Fibroblast of skin of right quadriceps (primary cell): ENCODE results near the gene EEF1AKMT1.
"Not testable (repeated sequence)": the region's sequence is repeated elsewhere in the genome, so short reads cannot be mapped to it uniquely, and the experiment has no call there.

ENCODE experiments used
- DNase-seq: peaks from one replicate; pipeline ENCODE4 v3.0.0-alpha.2; 2013

EEF1AKMT1 gene

GRCh38 chr13:20776751-20777150 lies 3.0 kb upstream of the EEF1AKMT1 start:
- DNase-seq = no peak

DNA sequence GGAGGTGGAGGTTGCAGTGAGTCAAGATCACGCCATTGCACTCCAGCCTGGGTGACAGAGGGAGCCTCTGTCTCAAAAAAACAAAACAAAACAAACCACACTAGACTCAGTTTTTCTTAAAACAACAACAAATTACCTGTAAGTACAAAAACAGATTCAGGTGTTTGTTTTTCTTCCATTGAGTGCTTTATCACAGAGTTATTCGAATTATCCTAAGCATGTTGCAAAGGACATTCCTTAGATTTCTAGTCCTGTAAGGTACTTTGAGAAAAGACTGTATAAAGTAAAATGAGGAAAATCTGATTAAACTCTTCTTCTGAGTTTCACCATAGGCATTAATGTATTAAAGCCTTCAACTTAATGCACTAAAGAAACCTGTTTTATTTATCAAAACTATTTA lies 2.2 kb upstream of the EEF1AKMT1 start:
- no peak for DNase-seq

DNA sequence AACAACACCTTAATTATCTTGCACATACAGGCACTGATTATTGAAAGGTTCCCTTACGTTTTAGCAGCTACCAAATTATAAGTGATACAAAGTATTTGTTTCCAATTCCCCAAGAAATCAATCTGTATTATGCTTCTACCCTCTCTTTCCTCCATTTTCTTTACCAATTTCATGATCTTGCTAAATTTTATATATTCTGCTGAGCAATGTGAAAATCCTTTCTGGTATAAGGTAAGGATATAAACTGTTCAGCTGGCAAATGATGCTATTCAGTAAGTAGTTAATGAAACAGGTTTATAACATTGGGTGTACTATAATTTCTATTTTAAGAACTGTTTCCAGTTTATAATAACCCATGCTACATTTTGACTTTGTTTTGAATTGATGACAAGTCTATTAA lies 985 bp upstream of the EEF1AKMT1 start:
- no peak for DNase-seq

DNA sequence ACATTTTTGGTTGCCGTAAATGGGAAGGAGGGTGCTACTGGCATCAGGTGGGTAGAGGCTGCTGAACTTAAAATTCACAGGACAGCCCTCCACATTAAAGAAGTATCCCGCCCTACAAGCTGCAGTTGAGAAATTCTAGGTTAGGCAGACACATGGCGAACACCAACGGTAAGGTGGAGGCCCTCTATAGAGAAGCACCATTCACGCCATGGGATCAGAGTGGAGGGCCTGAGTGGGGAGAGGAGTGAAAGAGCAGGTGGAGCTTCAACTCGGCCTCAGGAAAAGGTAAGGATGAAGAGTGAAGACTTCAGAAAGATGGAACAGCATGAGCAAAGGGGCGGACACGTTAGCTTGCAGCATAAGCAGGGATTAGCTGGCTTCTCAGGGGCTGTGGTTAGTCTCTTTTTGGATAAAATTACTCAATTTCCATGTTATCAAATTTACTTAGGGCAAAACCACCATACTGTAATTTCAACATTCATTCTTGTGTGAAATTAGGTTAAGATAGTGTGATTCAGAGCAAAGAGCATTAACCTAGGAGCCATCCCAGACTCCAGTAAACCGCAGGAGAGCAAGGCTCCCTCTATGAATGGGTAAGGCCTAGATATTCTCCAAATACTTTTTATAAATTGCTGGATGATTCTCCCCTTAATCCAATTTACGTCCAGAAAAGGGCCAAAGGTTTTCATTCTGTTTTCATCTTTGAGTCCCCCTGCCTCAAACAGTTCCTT lies 1.2 kb downstream of the EEF1AKMT1 start:
- peak; percentile 3 for DNase-seq

GRCh38 chr13:20769834-20770233 lies 3.9 kb downstream of the EEF1AKMT1 start:
- no peak for DNase-seq

- DNase-seq = no peak
Measured at GRCh38 chr13:20769091-20769490, 4.7 kb downstream of the EEF1AKMT1 start.

- no peak for DNase-seq
Measured at GRCh38 chr13:20767309-20767943, 6.3 kb downstream of the EEF1AKMT1 start.

GRCh38 chr13:20760872-20761271 lies 12.9 kb downstream of the EEF1AKMT1 start:
- DNase-seq = no peak

- DNase-seq = no peak
Measured at GRCh38 chr13:20754009-20754408, 19.8 kb downstream of the EEF1AKMT1 start.

- no peak for DNase-seq
Measured at GRCh38 chr13:20749377-20749776, 24.4 kb downstream of the EEF1AKMT1 start.

DNA sequence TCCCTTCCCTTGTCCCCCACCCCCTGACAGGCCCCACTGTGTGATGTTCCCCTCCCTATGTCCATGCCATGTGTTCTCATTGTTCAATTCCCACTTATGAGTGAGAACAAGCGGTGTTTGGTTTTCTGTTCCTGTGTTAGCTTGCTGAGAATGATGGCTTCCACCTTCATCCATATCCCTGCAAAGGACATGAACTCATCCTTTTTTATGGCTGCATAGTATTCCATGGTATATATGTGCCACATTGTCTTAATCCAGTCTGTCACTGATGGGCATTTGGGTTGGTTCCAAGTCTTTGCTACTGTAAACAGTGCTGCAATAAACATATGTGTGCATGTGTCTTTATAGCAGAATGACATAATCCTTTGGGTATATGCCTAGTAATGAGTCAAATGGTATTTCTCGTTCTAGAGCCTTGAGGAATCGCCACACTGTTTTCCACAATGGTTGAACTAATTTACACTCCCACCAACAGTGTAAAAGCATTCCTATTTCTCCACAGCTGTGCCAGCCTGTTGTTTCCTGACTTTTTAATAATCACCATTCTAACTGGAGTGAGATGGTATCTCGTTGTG lies 29.8 kb downstream of the EEF1AKMT1 start:
- DNase-seq = not testable (repeated sequence)

DNA sequence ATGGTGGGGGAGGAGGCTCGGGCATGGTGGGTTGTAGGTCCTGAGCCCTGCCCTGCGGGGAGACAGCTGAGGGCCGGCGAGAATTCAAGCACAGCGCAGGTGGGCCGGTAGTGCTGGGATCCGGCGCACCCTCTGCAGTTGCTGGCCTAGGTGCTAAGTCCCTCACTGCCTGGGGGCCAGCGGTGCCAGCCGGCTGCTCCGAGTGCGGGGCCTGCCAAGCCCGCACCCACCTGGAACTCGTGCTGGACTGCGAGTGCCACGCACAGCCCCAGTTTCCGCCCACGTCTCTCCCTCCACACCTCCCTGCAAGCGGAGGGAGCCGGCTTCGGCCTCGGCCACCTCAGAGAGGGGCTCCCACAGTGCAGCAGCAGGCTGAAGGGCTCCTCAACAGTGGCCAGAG lies 33.7 kb downstream of the EEF1AKMT1 start:
- no peak for DNase-seq

DNA sequence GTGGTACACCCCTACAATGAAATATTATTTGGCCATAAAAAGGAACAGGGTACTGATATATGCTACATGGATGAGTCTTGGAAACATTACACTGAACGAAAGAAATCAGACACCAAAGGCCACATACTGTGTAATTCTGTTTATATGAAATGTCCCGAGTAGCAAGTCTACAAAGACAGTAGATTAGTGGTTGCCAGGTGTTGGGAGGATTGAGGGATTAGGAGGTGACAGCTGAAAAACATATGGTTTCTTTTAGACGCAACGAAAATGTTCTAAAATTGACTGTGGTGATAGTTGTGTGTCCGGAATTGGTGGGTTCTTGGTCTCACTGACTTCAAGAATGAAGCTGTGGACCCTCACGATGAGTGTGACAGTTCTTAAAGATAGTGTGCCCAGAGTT lies 35.1 kb downstream of the EEF1AKMT1 start:
- no peak for DNase-seq

- no peak for DNase-seq
Measured at GRCh38 chr13:20729633-20730585, 43.9 kb downstream of the EEF1AKMT1 start.

GRCh38 chr13:20728579-20729311 lies 45.0 kb downstream of the EEF1AKMT1 start:
- no peak for DNase-seq

DNA sequence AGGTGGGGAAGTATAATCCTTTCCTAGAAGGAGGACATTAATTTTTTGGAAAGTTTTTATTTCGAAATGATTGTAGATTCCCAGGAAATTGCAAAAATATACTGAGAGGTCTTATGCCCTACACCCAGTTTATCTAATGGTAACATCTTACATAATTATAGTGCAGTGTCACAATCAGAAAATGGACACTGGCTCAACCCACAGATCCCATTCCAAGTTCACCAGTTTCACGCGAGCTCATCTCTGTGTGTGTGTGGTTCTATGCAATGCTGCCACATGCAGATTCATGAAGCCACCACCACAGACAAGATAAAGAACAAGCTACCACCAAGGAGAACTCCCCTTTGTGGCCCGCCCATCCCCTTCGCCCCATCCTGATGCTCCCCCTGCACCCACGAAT lies 45.9 kb downstream of the EEF1AKMT1 start:
- DNase-seq = no peak

- peak; percentile 58 for DNase-seq
Measured at GRCh38 chr13:20721454-20722357, 52.1 kb downstream of the EEF1AKMT1 start.

DNA sequence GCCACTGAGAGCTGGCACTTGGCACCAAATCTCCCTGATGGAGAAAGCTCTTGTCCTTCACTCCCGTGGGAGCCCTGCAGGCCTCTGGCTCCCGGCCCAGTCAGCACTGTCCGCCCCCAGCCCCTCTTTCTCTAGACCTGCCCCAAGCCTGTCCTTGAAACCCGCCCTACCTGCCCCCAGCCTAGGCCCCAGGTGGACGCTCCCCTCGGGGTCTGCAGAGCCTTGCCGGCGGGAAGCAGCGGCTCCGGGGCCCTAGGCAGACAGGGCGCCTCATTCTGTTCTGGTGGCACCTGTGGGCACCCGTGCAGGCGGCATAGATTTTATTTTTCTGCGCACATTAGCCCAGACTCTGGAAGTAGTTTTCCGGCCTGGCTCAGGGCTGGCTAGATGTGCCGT lies 52.7 kb downstream of the EEF1AKMT1 start:
- DNase-seq = no peak

- no peak for DNase-seq
Measured at GRCh38 chr13:20720499-20720898, 53.3 kb downstream of the EEF1AKMT1 start.

DNA sequence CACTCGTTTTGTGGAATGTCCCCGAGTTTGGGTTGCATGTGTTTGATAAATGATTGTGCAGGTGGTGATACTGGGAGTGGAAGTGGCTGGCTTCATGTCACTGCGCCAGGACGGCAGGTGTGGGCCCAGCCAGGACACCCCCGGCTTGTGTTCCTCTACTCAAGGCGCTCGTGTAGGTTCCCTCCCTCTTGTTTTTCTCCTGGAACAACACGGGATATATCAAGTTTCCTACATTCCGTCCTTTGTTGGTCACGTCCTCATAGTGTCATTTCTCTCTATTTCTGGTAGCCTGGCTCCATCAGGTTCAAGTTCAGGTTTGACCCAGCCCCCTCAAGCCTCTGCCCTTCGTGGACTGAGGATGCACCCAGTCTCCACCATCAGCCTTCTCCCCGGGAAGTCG lies 54.0 kb downstream of the EEF1AKMT1 start:
- no peak for DNase-seq

- no peak for DNase-seq
Measured at GRCh38 chr13:20718958-20719566, 54.7 kb downstream of the EEF1AKMT1 start.
